ENCODE measurements around the gene TCF12.
"Not testable (repeated sequence)": the region's sequence is repeated elsewhere in the genome, so short reads cannot be mapped to it uniquely, and the experiment has no call there.

Gene TCF12

DNA sequence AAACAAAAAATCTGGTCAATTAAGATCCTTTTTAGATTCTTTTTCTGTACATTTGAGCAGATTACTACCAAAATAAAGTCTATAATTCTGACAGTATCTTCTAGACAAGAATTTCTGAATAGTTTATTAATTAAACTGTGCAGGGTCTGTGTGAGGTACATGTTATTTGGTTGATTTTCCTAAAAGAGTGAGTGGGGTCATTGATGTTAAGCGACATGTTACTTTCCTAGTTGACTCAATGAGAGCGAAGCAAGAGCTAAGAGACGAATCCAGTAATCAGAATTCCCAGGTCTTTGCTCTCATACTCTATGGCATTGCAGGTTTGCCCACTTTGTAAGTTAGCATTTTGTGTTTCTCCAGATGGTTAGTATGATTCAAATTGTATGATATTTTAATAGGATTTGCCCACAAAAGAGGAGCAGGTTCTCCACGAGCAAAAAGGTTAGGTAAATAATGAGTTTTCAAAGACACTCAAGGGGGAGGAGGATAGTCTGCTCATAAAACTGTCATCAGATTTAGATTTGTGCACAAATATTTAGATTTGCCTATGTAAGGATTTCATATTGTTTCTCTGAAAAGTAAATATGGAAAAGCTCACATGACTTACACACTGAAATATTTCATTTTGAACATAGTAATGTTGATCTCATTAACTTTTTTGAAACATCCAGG, 240.7 kb downstream of the TCF12 start:
- Histone ChIP-seq H3K4me2 (ENCODE audit: low read depth, low read length, poor library complexity, severe bottlenecking) (no peak overlapping the region), H3K4me1 (ENCODE audit: insufficient read depth, low read length, poor library complexity, severe bottlenecking) (no peaks in the 10 kb centered on the region), H3K4me3 (ENCODE audit: low read length, poor library complexity, severe bottlenecking) (no peak overlapping the region), H3K79me2 (ENCODE audit: insufficient read depth, low read length) (no peaks in the 10 kb centered on the region), H2AFZ (ENCODE audit: low read length) (no peak overlapping the region), H3K9ac (ENCODE audit: low read depth, low read length, poor library complexity, severe bottlenecking) (no peak overlapping the region), H3K36me3 (ENCODE audit: insufficient read depth, low read length) (peaks cover 6% of the 10 kb centered on the region; the same call in 1 of the 2 replicates), H4K20me1 (ENCODE audit: insufficient read depth, low read length, poor library complexity, severe bottlenecking) (no peaks in the 10 kb centered on the region), H3F3A (ENCODE audit: low read depth) (no peaks in the 10 kb centered on the region), H3K9me3 (ENCODE audit: insufficient read depth, low read depth, low read length) (no peaks in the 10 kb centered on the region), H3K27me3 (ENCODE audit: insufficient read depth, low read length, poor library complexity, severe bottlenecking) (no peaks in the 10 kb centered on the region), H3K9me2 (replicated peaks; ENCODE audit: low read depth, low read length) (no peaks in the 10 kb centered on the region)
- TF ChIP-seq, protein P1, sequence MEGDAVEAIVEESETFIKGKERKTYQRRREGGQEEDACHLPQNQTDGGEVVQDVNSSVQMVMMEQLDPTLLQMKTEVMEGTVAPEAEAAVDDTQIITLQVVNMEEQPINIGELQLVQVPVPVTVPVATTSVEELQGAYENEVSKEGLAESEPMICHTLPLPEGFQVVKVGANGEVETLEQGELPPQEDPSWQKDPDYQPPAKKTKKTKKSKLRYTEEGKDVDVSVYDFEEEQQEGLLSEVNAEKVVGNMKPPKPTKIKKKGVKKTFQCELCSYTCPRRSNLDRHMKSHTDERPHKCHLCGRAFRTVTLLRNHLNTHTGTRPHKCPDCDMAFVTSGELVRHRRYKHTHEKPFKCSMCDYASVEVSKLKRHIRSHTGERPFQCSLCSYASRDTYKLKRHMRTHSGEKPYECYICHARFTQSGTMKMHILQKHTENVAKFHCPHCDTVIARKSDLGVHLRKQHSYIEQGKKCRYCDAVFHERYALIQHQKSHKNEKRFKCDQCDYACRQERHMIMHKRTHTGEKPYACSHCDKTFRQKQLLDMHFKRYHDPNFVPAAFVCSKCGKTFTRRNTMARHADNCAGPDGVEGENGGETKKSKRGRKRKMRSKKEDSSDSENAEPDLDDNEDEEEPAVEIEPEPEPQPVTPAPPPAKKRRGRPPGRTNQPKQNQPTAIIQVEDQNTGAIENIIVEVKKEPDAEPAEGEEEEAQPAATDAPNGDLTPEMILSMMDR (conservative IDR thresholded peaks at IDR 0.05; ENCODE audit: low read length), result no peak
- no peak for TF ChIP-seq EZH2phosphoT487 (IDR thresholded peaks at IDR 0.05; ENCODE audit: borderline replicate concordance)

DNA sequence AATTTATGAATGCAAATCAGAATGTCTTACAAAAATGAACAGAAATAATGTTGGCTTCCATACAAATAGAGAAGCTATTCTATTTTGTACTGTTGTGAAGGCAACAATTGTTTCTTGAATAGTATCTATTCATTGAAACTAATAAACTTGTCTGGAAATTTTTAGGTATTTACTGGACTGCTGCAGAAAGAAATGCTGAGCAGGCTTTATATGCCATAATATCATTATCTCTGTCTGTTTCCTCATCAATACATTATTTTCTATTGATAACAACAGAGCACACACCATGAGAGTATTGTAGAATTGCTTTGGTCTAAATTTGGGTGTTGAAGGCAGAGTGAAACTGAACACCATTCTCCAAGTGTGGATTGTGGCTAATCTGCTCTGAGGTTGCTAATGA, 241.3 kb downstream of the TCF12 start:
- Histone ChIP-seq H3K9ac (ENCODE audit: low read depth, low read length, poor library complexity, severe bottlenecking) (no peak overlapping the region), H3K4me1 (ENCODE audit: insufficient read depth, low read length, poor library complexity, severe bottlenecking) (no peaks in the 10 kb centered on the region), H3K4me3 (ENCODE audit: low read length, poor library complexity, severe bottlenecking) (no peak overlapping the region), H3K27me3 (ENCODE audit: insufficient read depth, low read length, poor library complexity, severe bottlenecking) (no peaks in the 10 kb centered on the region), H3K9me2 (replicated peaks; ENCODE audit: low read depth, low read length) (no peaks in the 10 kb centered on the region), H3K9me3 (ENCODE audit: insufficient read depth, low read depth, low read length) (no peaks in the 10 kb centered on the region), H4K20me1 (ENCODE audit: insufficient read depth, low read length, poor library complexity, severe bottlenecking) (no peaks in the 10 kb centered on the region), H3K79me2 (ENCODE audit: insufficient read depth, low read length) (no peaks in the 10 kb centered on the region), H3K36me3 (ENCODE audit: insufficient read depth, low read length) (peaks cover 6% of the 10 kb centered on the region; the same call in 1 of the 2 replicates), H2AFZ (ENCODE audit: low read length) (no peak overlapping the region), H3F3A (ENCODE audit: low read depth) (no peaks in the 10 kb centered on the region), H3K4me2 (ENCODE audit: low read depth, low read length, poor library complexity, severe bottlenecking) (no peak overlapping the region)
- TF ChIP-seq EZH2phosphoT487 (IDR thresholded peaks at IDR 0.05; ENCODE audit: borderline replicate concordance), result no peak
- TF ChIP-seq, protein P1 (conservative IDR thresholded peaks at IDR 0.05; ENCODE audit: low read length), result no peak

DNA sequence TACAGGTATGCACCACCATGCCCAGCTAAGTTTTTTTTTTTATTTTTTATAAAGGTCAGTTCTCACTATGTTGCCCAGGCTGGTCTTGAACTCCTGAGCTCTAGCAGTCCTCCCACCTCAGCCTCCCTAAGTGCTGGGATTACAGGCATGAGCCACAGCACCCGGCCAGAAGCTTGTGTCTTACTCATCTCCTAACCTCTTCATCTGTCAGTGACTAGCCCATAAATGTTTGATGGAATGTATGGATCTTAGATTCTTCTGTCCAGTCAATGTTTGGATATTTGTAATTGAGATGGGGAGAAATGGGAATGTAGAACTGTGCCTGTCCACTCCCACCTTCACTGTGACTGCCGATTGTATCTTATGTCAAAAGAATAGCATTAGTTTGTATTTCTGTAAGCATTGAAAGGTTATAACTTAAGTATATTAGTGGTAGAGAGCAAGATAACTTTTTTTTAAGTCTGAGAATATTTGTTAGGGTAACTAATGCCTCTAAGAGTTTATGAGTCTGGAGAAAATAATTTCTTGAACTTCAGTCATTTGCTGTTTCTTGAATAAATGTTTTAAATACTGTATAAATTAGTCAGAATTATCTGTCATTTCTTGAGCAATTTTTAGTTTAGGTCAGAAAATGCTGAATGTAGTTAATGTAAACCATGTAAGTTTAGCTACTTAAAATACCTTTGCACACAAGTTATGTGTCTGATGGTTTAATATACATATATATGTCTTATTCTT, 242.5 kb downstream of the TCF12 start:
- H3K4me1 ChIP-seq (ENCODE audit: insufficient read depth, low read length, poor library complexity, severe bottlenecking), result no peaks in the 10 kb centered on the region
- no peaks in the 10 kb centered on the region for H3K9me3 ChIP-seq (ENCODE audit: insufficient read depth, low read depth, low read length)
- peaks cover 6% of the 10 kb centered on the region; the same call in 1 of the 2 replicates for H3K36me3 ChIP-seq (ENCODE audit: insufficient read depth, low read length)
- no peak overlapping the region for H2AFZ ChIP-seq (ENCODE audit: low read length)
- H3K9ac ChIP-seq (ENCODE audit: low read depth, low read length, poor library complexity, severe bottlenecking), result no peak overlapping the region
- H3F3A ChIP-seq (ENCODE audit: low read depth), result no peaks in the 10 kb centered on the region
- H3K4me2 ChIP-seq (ENCODE audit: low read depth, low read length, poor library complexity, severe bottlenecking), result no peak overlapping the region
- H4K20me1 ChIP-seq (ENCODE audit: insufficient read depth, low read length, poor library complexity, severe bottlenecking), result no peaks in the 10 kb centered on the region
- no peaks in the 10 kb centered on the region for H3K79me2 ChIP-seq (ENCODE audit: insufficient read depth, low read length)
- H3K9me2 ChIP-seq (replicated peaks; ENCODE audit: low read depth, low read length), result no peaks in the 10 kb centered on the region
- H3K4me3 ChIP-seq (ENCODE audit: low read length, poor library complexity, severe bottlenecking), result no peak overlapping the region
- H3K27me3 ChIP-seq (ENCODE audit: insufficient read depth, low read length, poor library complexity, severe bottlenecking), result no peaks in the 10 kb centered on the region
- TF ChIP-seq, protein P1 (conservative IDR thresholded peaks at IDR 0.05; ENCODE audit: low read length), result no peak
- no peak for TF ChIP-seq EZH2phosphoT487 (IDR thresholded peaks at IDR 0.05; ENCODE audit: borderline replicate concordance)

DNA sequence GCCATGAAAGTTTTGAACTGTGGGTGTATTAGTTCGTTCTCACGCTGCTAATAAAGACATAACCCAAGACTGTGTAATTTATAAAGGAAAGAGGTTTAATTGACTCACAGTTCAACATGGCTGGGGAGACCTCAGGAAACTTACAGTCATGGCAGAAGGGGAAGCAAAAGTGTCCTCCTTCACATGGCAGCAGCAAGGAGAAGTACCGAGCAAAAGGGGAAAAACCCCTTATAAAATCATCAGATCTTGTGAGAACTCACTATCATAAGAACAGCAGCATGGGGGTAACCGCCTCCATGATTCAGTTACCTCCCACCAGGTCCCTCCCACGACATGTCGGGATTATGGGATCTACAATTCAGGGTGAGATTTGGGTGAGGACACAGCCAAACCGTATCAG, 245.8 kb downstream of the TCF12 start:
- not testable (repeated sequence) for H3K9me3 ChIP-seq (ENCODE audit: insufficient read depth, low read depth, low read length); H3K4me1 ChIP-seq (ENCODE audit: insufficient read depth, low read length, poor library complexity, severe bottlenecking); H3K79me2 ChIP-seq (ENCODE audit: insufficient read depth, low read length); H3K9me2 ChIP-seq (replicated peaks; ENCODE audit: low read depth, low read length); H3K4me2 ChIP-seq (ENCODE audit: low read depth, low read length, poor library complexity, severe bottlenecking); H3K4me3 ChIP-seq (ENCODE audit: low read length, poor library complexity, severe bottlenecking); H4K20me1 ChIP-seq (ENCODE audit: insufficient read depth, low read length, poor library complexity, severe bottlenecking); H3F3A ChIP-seq (ENCODE audit: low read depth); H3K27me3 ChIP-seq (ENCODE audit: insufficient read depth, low read length, poor library complexity, severe bottlenecking); H3K9ac ChIP-seq (ENCODE audit: low read depth, low read length, poor library complexity, severe bottlenecking); H2AFZ ChIP-seq (ENCODE audit: low read length)
- peaks cover 18% of the 10 kb centered on the region; the same call in 1 of the 2 replicates for H3K36me3 ChIP-seq (ENCODE audit: insufficient read depth, low read length)
